SH-SY5Y (cell line): Measurements from ENCODE around the gene TMX1.

Source experiments
- GATA2 ChIP-seq: IDR thresholded peaks from 2 replicates; pipeline ENCODE4 v1.6.1; 2011; ENCODE audit warnings: mild to moderate bottlenecking, low read depth, low read length
- GATA3 ChIP-seq: IDR thresholded peaks from 2 replicates; pipeline ENCODE4 v1.6.1; 2011; ENCODE audit warnings: low read depth, mild to moderate bottlenecking, low read length, moderate library complexity

GRCh38 chr14:51284241-51284640, 44.2 kb downstream of the TMX1 start:
- no peak for TF ChIP-seq GATA2
- TF ChIP-seq GATA3: no peak
